Midbrain (tissue), 1 donor: ENCODE measurements around the gene NFKB1.
A peak's percentile ranks its signal among the peaks of the same experiment; 100 is the strongest.
"Not testable (repeated sequence)": the region's sequence is repeated elsewhere in the genome, so short reads cannot be mapped to it uniquely, and the experiment has no call there.

Experiments
- DNase-seq: peaks from one replicate; lab custom pipeline; 2025; lab: John Stamatoyannopoulos, UW

NFKB1 gene

GRCh38 chr4:102500696-102501446 is at the start of gene NFKB1:
NFKB1 (plus strand) TSS chr4:102501359; CDS start chr4:102525519, 24,160 bp downstream.
- DNase-seq: peak; percentile 75

GRCh38 chr4:102452854-102453253 is 48.3 kb upstream of the NFKB1 start:
- no peak for DNase-seq

GRCh38 chr4:102453827-102454226 is 47.3 kb upstream of the NFKB1 start:
- no peak for DNase-seq

- DNase-seq: no peak
Observed at GRCh38 chr4:102454268-102454667, 46.9 kb upstream of the NFKB1 start.

GRCh38 chr4:102454981-102455685 is 46.0 kb upstream of the NFKB1 start:
- DNase-seq: no peak

- DNase-seq: no peak
Observed at GRCh38 chr4:102455750-102456149, 45.4 kb upstream of the NFKB1 start.

GRCh38 chr4:102466298-102466697 is 34.9 kb upstream of the NFKB1 start:
- DNase-seq: no peak

GRCh38 chr4:102469806-102470205 is 31.4 kb upstream of the NFKB1 start:
- no peak for DNase-seq

- no peak for DNase-seq
Observed at GRCh38 chr4:102472441-102473013, 28.6 kb upstream of the NFKB1 start.

- no peak for DNase-seq
Observed at GRCh38 chr4:102473476-102473875, 27.7 kb upstream of the NFKB1 start.

- DNase-seq: no peak
Observed at GRCh38 chr4:102474736-102475504, 26.2 kb upstream of the NFKB1 start.

- no peak for DNase-seq
Observed at GRCh38 chr4:102477657-102478056, 23.5 kb upstream of the NFKB1 start.

- DNase-seq: no peak
Observed at GRCh38 chr4:102478186-102478585, 23.0 kb upstream of the NFKB1 start.

- DNase-seq: not testable (repeated sequence)
Observed at GRCh38 chr4:102479832-102480231, 21.3 kb upstream of the NFKB1 start.

GRCh38 chr4:102483120-102483519 is 18.0 kb upstream of the NFKB1 start:
- DNase-seq: no peak

GRCh38 chr4:102483990-102484692 is 17.0 kb upstream of the NFKB1 start:
- DNase-seq: not testable (repeated sequence)

GRCh38 chr4:102492531-102493241 is 8.5 kb upstream of the NFKB1 start:
- DNase-seq: no peak

GRCh38 chr4:102493257-102493656 is 7.9 kb upstream of the NFKB1 start:
- DNase-seq: no peak

GRCh38 chr4:102493794-102494193 is 7.4 kb upstream of the NFKB1 start:
- DNase-seq: no peak

- DNase-seq: no peak
Observed at GRCh38 chr4:102494603-102495002, 6.6 kb upstream of the NFKB1 start.

GRCh38 chr4:102497986-102498385 is 3.2 kb upstream of the NFKB1 start:
- no peak for DNase-seq
